OCI-LY7 (cell line): ENCODE results near the gene GALNT17.

ENCODE experiments used
- EZH2phosphoT487 ChIP-seq: fragments of 200-600 bp; sonication (generic); IDR thresholded peaks from 2 replicates; pipeline ENCODE4 v1.6.1; 2018; ENCODE audit warnings: low read depth, borderline replicate concordance, mild to moderate bottlenecking, mixed run types, antibody characterized with exemption, low read length, moderate library complexity, mixed read lengths
- TF ChIP-seq, protein P1 (sequence below): fragments of 200-600 bp; sonication (generic); conservative IDR thresholded peaks from 2 replicates; pipeline ENCODE4 v1.5.1; 2014; ENCODE audit warnings: mild to moderate bottlenecking, antibody characterized with exemption, low read length, moderate library complexity, mixed read lengths

- TF ChIP-seq, protein P1, sequence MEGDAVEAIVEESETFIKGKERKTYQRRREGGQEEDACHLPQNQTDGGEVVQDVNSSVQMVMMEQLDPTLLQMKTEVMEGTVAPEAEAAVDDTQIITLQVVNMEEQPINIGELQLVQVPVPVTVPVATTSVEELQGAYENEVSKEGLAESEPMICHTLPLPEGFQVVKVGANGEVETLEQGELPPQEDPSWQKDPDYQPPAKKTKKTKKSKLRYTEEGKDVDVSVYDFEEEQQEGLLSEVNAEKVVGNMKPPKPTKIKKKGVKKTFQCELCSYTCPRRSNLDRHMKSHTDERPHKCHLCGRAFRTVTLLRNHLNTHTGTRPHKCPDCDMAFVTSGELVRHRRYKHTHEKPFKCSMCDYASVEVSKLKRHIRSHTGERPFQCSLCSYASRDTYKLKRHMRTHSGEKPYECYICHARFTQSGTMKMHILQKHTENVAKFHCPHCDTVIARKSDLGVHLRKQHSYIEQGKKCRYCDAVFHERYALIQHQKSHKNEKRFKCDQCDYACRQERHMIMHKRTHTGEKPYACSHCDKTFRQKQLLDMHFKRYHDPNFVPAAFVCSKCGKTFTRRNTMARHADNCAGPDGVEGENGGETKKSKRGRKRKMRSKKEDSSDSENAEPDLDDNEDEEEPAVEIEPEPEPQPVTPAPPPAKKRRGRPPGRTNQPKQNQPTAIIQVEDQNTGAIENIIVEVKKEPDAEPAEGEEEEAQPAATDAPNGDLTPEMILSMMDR, result no peak
- no peak for TF ChIP-seq EZH2phosphoT487
Observed at GRCh38 chr7:71264005-71264404, 132.1 kb downstream of the GALNT17 start.
